ENCODE results near the gene SORCS2.

DNA sequence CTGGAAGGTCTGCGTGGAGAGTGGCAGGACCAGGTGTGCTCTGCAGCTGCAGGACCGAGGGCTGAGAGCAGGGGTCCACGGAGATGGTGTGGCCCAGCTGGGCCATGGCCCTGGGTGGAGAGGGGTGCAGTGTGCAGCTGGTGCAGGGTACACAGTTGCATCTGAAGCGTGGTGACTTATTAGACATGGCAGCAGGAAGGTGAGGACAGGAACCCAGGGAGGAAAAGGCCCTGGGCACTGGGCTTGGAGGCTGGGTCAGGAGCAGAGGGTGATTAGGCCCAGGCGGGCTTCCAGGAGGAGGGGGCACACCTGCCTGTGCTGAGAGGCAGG is 457.0 kb downstream of the SORCS2 start:
- TF ChIP-seq, protein P1, sequence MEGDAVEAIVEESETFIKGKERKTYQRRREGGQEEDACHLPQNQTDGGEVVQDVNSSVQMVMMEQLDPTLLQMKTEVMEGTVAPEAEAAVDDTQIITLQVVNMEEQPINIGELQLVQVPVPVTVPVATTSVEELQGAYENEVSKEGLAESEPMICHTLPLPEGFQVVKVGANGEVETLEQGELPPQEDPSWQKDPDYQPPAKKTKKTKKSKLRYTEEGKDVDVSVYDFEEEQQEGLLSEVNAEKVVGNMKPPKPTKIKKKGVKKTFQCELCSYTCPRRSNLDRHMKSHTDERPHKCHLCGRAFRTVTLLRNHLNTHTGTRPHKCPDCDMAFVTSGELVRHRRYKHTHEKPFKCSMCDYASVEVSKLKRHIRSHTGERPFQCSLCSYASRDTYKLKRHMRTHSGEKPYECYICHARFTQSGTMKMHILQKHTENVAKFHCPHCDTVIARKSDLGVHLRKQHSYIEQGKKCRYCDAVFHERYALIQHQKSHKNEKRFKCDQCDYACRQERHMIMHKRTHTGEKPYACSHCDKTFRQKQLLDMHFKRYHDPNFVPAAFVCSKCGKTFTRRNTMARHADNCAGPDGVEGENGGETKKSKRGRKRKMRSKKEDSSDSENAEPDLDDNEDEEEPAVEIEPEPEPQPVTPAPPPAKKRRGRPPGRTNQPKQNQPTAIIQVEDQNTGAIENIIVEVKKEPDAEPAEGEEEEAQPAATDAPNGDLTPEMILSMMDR (IDR thresholded peaks at IDR 0.05): no peak
- TF ChIP-seq EZH2 (IDR thresholded peaks at IDR 0.05): no peak

All from neural progenitor cell (in vitro differentiated cells).